Gastroesophageal sphincter (tissue), 4 donors: ENCODE results near the gene OLFM3. TPM values are rescaled to one million over a fixed set of nuclear protein-coding genes. Genes with fewer than 3 reads are reported as not detected.

Experiments
- ATAC-seq: fragments of 150-250 bp; one replicate; pipeline ENCODE4 v1.9.1; 2016; ENCODE audit warnings: mild to moderate bottlenecking, moderate library complexity
- H3K27ac ChIP-seq, 4 donors: fragments of 200-600 bp; sonication (generic) in 3 of 4; 1 replicate in 3 of 4; 2 replicates in 1 of 4; pipeline ENCODE4 v1.5.1; 2016 to 2019
- H3K27me3 ChIP-seq: fragments of 200-600 bp; sonication (generic); one replicate; pipeline ENCODE4 v1.5.1; 2019
- H3K36me3 ChIP-seq, 2 donors: fragments of 200-600 bp; sonication (generic); one replicate each; pipeline ENCODE4 v1.5.1; 2019; ENCODE audit warnings: control low read depth in 1 of 2
- H3K4me1 ChIP-seq, 3 donors: fragments of 200-600 bp; sonication (generic); 1 replicate in 2 of 3; 2 replicates in 1 of 3; pipeline ENCODE4 v1.5.1; 2016 to 2019; ENCODE audit warnings: control low read depth in 2 of 3
- H3K4me3 ChIP-seq, 2 donors: fragments of 200-600 bp; sonication (generic); one replicate each; pipeline ENCODE4 v1.5.1; 2019; ENCODE audit warnings: mild to moderate bottlenecking in 1 of 2, moderate library complexity in 1 of 2
- H3K9me3 ChIP-seq, 3 donors: fragments of 200-600 bp; sonication (generic); one replicate each; pipeline ENCODE4 v1.5.1; 2017 to 2019; ENCODE audit warnings: control low read depth in 2 of 3
- EP300 ChIP-seq: sonication (generic); formaldehyde crosslinking; IDR thresholded peaks from one replicate; pipeline ENCODE4 v1.6.1; 2017; ENCODE audit warnings: antibody characterized with exemption, mild to moderate bottlenecking
- POLR2A ChIP-seq, 2 donors: fragments of 450-650 bp; IDR thresholded peaks; one replicate each; pipeline ENCODE4 v1.6.1; 2017; ENCODE audit warnings: antibody characterized with exemption in 2 of 2, mild to moderate bottlenecking in 2 of 2, moderate library complexity in 1 of 2
- POLR2AphosphoS5 ChIP-seq: sonication (generic); formaldehyde crosslinking; IDR thresholded peaks from one replicate; pipeline ENCODE4 v1.6.1; 2017; ENCODE audit warnings: antibody characterized with exemption
- WGBS, 2 donors: methylation state at CpG; one replicate each; pipeline ENCODE4 v1.1.5; 2018; ENCODE audit warnings: low coverage in 1 of 2; 5-methylcytosine and 5-hydroxymethylcytosine counted together
- total RNA-seq, 4 donors: library from RNA; depleted of rRNA; stranded (reverse); fragments of >200 nt; gene quantifications; one replicate each; pipeline ENCODE4 v1.1.0, GENCODE V29; 2016
- TF ChIP-seq, protein P1 (sequence below), 4 experiments: fragments of 200-600 bp in 2 of 4; fragments of 450-650 bp in 2 of 4; sonication (generic) in 1 of 4; IDR thresholded peaks; one replicate each; pipeline ENCODE4 v1.5.1; 2017 to 2019; ENCODE audit warnings: antibody characterized with exemption in 4 of 4, mild to moderate bottlenecking in 2 of 4, moderate library complexity in 2 of 4

The OLFM3 gene
- total RNA-seq, 4 donors from 2014 or later: 0.13 to 0.47 (median 0.37) TPM

DNA sequence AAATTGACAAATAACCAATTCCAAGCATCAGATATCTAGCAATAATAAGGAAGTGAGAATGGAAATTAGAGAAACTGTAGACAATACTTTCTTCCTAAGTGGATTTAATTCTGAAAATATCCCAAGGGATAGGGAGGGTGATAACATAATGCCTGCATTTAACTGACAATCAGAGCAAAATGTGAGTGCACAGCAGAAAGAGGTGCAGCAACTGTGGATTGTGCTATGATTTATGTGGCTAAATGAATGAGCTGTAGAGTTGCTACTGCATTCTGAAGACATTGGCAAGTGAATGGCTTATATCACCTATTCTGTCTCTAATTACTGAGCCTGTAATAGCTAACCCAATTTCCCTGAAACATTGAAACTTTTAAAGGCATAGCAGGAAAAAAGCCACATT, 39.0 kb downstream of the OLFM3 start:
- H3K9me3 ChIP-seq: no peaks in the 10 kb centered on the region
- no peaks in the 10 kb centered on the region for H3K4me1 ChIP-seq
- H3K27me3 ChIP-seq: no peaks in the 10 kb centered on the region
- H3K4me3 ChIP-seq: no peak overlapping the region
- TF ChIP-seq EP300 (no peak), POLR2AphosphoS5 (no peak), POLR2A (IDR thresholded peaks at IDR 0.05) (no peak)
- TF ChIP-seq, protein P1, sequence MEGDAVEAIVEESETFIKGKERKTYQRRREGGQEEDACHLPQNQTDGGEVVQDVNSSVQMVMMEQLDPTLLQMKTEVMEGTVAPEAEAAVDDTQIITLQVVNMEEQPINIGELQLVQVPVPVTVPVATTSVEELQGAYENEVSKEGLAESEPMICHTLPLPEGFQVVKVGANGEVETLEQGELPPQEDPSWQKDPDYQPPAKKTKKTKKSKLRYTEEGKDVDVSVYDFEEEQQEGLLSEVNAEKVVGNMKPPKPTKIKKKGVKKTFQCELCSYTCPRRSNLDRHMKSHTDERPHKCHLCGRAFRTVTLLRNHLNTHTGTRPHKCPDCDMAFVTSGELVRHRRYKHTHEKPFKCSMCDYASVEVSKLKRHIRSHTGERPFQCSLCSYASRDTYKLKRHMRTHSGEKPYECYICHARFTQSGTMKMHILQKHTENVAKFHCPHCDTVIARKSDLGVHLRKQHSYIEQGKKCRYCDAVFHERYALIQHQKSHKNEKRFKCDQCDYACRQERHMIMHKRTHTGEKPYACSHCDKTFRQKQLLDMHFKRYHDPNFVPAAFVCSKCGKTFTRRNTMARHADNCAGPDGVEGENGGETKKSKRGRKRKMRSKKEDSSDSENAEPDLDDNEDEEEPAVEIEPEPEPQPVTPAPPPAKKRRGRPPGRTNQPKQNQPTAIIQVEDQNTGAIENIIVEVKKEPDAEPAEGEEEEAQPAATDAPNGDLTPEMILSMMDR (IDR thresholded peaks at IDR 0.05): no peak
- no peak overlapping the region for H3K27ac ChIP-seq
- no peak for ATAC-seq
- H3K36me3 ChIP-seq: no peaks in the 10 kb centered on the region

- WGBS, 2 donors: 50 to 100% methylated on average over 1 of the region's 1 CpG
- Histone ChIP-seq H3K27ac (no peak overlapping the region), H3K27me3 (no peaks in the 10 kb centered on the region), H3K9me3 (no peaks in the 10 kb centered on the region), H3K4me1 (no peaks in the 10 kb centered on the region), H3K36me3 (no peaks in the 10 kb centered on the region), H3K4me3 (no peak overlapping the region)
- TF ChIP-seq, protein P1 (IDR thresholded peaks at IDR 0.05): no peak
- no peak for TF ChIP-seq EP300
- no peak for TF ChIP-seq POLR2AphosphoS5
- no peak for TF ChIP-seq POLR2A (IDR thresholded peaks at IDR 0.05)
- ATAC-seq: no peak
Measured at GRCh38 chr1:101953623-101954022, 43.1 kb downstream of the OLFM3 start.

- no peaks in the 10 kb centered on the region for H3K27me3 ChIP-seq
- H3K9me3 ChIP-seq: no peaks in the 10 kb centered on the region
- no peak overlapping the region for H3K4me3 ChIP-seq
- no peaks in the 10 kb centered on the region for H3K4me1 ChIP-seq
- no peaks in the 10 kb centered on the region for H3K36me3 ChIP-seq
- H3K27ac ChIP-seq: no peak overlapping the region
- 33 to 86% methylated on average over 1 of the region's 1 CpG for WGBS, 2 donors
- TF ChIP-seq POLR2AphosphoS5: no peak
- TF ChIP-seq, protein P1 (IDR thresholded peaks at IDR 0.05): no peak
- TF ChIP-seq EP300: no peak
- TF ChIP-seq POLR2A (IDR thresholded peaks at IDR 0.05): no peak
- ATAC-seq: no peak
Measured at GRCh38 chr1:101945884-101946283, 50.8 kb downstream of the OLFM3 start.

DNA sequence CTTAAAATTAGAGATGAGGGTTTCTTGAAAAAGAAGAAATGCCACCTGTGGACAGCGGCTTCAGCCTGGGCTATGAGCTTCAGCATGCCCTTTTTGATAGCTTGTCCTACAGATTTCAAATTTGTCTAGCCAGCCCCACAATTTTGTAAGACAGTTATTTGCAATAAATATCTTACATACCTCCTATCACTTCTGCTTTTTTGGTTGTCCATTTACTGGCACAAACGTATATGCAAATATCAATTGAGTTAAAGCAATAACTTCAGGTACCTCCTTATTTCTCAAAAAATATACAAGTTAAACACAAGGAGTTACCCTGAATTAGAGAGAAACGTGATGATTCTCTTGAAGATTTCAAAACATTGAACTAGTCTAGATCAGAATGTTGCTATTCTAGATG, 53.5 kb downstream of the OLFM3 start:
- H3K9me3 ChIP-seq: no peaks in the 10 kb centered on the region
- no peak overlapping the region for H3K27ac ChIP-seq
- TF ChIP-seq POLR2A (IDR thresholded peaks at IDR 0.05) (no peak), POLR2AphosphoS5 (no peak), EP300 (no peak)
- TF ChIP-seq, protein P1 (IDR thresholded peaks at IDR 0.05): no peak
- no peak for ATAC-seq
- H3K4me3 ChIP-seq: no peak overlapping the region
- WGBS, 2 donors: 60 to 77% methylated on average over 3 of the region's 3 CpGs
- H3K4me1 ChIP-seq: no peaks in the 10 kb centered on the region
- H3K36me3 ChIP-seq: no peaks in the 10 kb centered on the region
- H3K27me3 ChIP-seq: no peaks in the 10 kb centered on the region

DNA sequence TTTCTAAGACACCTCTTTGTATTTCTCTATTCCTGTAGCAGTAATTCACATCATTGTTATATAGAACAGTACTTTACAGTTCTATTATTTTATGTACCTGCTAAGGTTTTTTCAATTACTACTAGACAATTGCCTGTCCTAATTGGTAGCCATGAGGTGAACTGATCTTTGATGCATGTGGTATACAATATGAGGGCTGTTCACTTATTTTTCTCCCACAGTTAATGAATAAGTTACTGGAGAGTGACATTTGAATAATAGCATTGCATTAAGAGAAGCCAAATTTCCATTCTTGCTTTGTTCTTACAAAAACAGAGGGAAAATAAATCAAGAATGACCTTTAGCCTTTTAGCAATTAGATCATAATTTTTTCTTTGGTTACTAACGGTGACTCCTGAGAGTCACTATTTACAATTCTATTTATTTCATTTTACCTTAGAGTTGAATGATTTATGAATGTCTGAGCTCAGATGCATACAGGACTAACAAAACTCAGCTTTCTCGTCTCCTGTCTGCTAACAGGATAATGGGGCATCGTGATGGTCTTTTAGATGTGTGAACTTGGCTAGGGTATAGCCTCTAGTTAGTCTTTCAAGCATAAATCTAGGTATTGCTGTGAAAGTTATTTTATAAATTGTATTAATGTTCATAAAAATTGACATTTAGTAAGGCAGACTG, 54.1 kb downstream of the OLFM3 start:
- no peak overlapping the region for H3K4me3 ChIP-seq
- WGBS, 2 donors: 26 to 34% methylated on average over 3 of the region's 3 CpGs
- no peaks in the 10 kb centered on the region for H3K4me1 ChIP-seq
- TF ChIP-seq POLR2A (IDR thresholded peaks at IDR 0.05): no peak
- TF ChIP-seq POLR2AphosphoS5: no peak
- TF ChIP-seq, protein P1 (IDR thresholded peaks at IDR 0.05): no peak
- no peak for TF ChIP-seq EP300
- H3K36me3 ChIP-seq: no peaks in the 10 kb centered on the region
- H3K9me3 ChIP-seq: no peaks in the 10 kb centered on the region
- no peak overlapping the region for H3K27ac ChIP-seq
- no peak for ATAC-seq
- H3K27me3 ChIP-seq: no peaks in the 10 kb centered on the region
